Uterus (tissue), 4 donors: ENCODE measurements around the gene SLC22A15. TPM values are rescaled to one million over a fixed set of nuclear protein-coding genes. Genes with fewer than 3 reads are reported as not detected.

Experiments used
- DNase-seq, 2 donors: peaks; one replicate each; pipeline ENCODE4 v3.0.0-alpha.2; 2019 to 2020
- H3K27ac ChIP-seq, 2 donors: fragments of 200-600 bp; sonication (generic); 1 replicate in 1 of 2; 2 replicates in 1 of 2; pipeline ENCODE4 v1.5.1; 2016 to 2018
- H3K27me3 ChIP-seq, 2 donors: fragments of 200-600 bp; sonication (generic); one replicate each; pipeline ENCODE4 v1.5.1; 2018 to 2019; ENCODE audit warnings: control low read depth in 1 of 2
- H3K36me3 ChIP-seq, 2 donors: fragments of 200-600 bp; sonication (generic); one replicate each; pipeline ENCODE4 v1.5.1; 2019; ENCODE audit warnings: control low read depth in 1 of 2
- H3K4me1 ChIP-seq, 2 donors: fragments of 200-600 bp; sonication (generic); one replicate each; pipeline ENCODE4 v1.5.1; 2018 to 2019; ENCODE audit warnings: control low read depth in 1 of 2
- H3K4me3 ChIP-seq, 2 donors: fragments of 200-600 bp; sonication (generic); 1 replicate in 1 of 2; 2 replicates in 1 of 2; pipeline ENCODE4 v1.5.1; 2018 to 2019; ENCODE audit warnings: mild to moderate bottlenecking in 1 of 2
- H3K9me3 ChIP-seq, 2 donors: fragments of 200-600 bp; sonication (generic); one replicate each; pipeline ENCODE4 v1.5.1; 2019; ENCODE audit warnings: control low read depth in 1 of 2
- POLR2A ChIP-seq, 2 donors: fragments of 450-650 bp; IDR thresholded peaks; one replicate each; pipeline ENCODE4 v1.6.1; 2016; ENCODE audit warnings: antibody characterized with exemption in 2 of 2, mild to moderate bottlenecking in 1 of 2, moderate library complexity in 1 of 2
- intact Hi-C: fragments of 100-400 bp; cut with DNase I; formaldehyde crosslinking; loops from one replicate; pipeline ENCODE4 v1.15.1; 2023; ENCODE audit warnings: low total_unique reads
- total RNA-seq, 4 donors: library from RNA; depleted of rRNA in 3 of 4; stranded (reverse); fragments of >200 nt in 3 of 4; gene quantifications; one replicate each; pipeline versions ENCODE4 v1.1.0 to v1.2.4, GENCODE V29; 2014 to 2023
- TF ChIP-seq, protein P1 (sequence below), 4 experiments: fragments of 200-600 bp in 2 of 4; fragments of 450-650 bp in 2 of 4; sonication (generic) in 2 of 4; IDR thresholded peaks; one replicate each; pipeline ENCODE4 v1.5.1; 2016 to 2019; ENCODE audit warnings: antibody characterized with exemption in 4 of 4, mild to moderate bottlenecking in 2 of 4, moderate library complexity in 1 of 4
- donor health status: DM: yes; HTN: yes; CAD: no.

Gene SLC22A15
- total RNA-seq, 4 donors from 2014 or later, result 2.0 to 7.8 (median 3.8) TPM; not detected in 1

- intact Hi-C loops, result no loop called here
- Histone ChIP-seq H3K27ac (no peak overlapping the region), H3K36me3 (no peaks in the 10 kb centered on the region), H3K27me3 (no peaks in the 10 kb centered on the region), H3K4me3 (no peak overlapping the region), H3K4me1 (no peaks in the 10 kb centered on the region), H3K9me3 (no peaks in the 10 kb centered on the region)
- no peak for TF ChIP-seq POLR2A (IDR thresholded peaks at IDR 0.05)
- TF ChIP-seq, protein P1, sequence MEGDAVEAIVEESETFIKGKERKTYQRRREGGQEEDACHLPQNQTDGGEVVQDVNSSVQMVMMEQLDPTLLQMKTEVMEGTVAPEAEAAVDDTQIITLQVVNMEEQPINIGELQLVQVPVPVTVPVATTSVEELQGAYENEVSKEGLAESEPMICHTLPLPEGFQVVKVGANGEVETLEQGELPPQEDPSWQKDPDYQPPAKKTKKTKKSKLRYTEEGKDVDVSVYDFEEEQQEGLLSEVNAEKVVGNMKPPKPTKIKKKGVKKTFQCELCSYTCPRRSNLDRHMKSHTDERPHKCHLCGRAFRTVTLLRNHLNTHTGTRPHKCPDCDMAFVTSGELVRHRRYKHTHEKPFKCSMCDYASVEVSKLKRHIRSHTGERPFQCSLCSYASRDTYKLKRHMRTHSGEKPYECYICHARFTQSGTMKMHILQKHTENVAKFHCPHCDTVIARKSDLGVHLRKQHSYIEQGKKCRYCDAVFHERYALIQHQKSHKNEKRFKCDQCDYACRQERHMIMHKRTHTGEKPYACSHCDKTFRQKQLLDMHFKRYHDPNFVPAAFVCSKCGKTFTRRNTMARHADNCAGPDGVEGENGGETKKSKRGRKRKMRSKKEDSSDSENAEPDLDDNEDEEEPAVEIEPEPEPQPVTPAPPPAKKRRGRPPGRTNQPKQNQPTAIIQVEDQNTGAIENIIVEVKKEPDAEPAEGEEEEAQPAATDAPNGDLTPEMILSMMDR (IDR thresholded peaks at IDR 0.05), result peak in 3 of 4 experiments; percentile 11 to 39 (median 36)
- DNase-seq, result no peak
Observed at GRCh38 chr1:115980998-115981993, 5.0 kb downstream of the SLC22A15 start.

DNA sequence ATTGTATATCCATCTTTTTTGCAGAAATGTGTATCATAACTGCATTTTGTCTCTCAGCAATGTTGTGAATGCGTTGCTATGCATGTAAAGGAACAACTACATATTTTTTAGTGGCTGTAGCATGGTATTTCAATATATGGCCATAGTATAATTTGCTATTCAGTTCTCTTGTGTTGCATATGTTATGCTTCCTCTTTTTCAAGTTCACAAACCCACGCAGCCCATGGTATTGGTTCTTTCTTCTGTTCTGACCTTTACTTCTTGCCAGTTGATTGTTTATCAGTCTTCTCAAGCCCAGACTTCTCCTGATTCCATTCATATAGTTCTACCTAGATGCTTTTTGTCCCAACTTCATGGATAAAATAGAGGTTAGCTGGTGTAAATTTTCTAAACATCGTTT, 6.1 kb downstream of the SLC22A15 start:
- Histone ChIP-seq H3K4me3 (no peak overlapping the region), H3K36me3 (no peaks in the 10 kb centered on the region), H3K27me3 (no peaks in the 10 kb centered on the region), H3K27ac (no peak overlapping the region), H3K9me3 (no peaks in the 10 kb centered on the region), H3K4me1 (no peaks in the 10 kb centered on the region)
- no peak for DNase-seq
- intact Hi-C loops, result no loop called here
- TF ChIP-seq, protein P1 (IDR thresholded peaks at IDR 0.05), result no peak
- no peak for TF ChIP-seq POLR2A (IDR thresholded peaks at IDR 0.05)

GRCh38 chr1:115983584-115983983, 7.3 kb downstream of the SLC22A15 start:
- intact Hi-C loops, result no loop called here
- H3K4me3 ChIP-seq, result no peak overlapping the region
- H3K27ac ChIP-seq, result no peak overlapping the region
- no peaks in the 10 kb centered on the region for H3K36me3 ChIP-seq
- H3K27me3 ChIP-seq, result no peaks in the 10 kb centered on the region
- H3K4me1 ChIP-seq, result no peaks in the 10 kb centered on the region
- TF ChIP-seq, protein P1 (IDR thresholded peaks at IDR 0.05), result no peak
- no peak for TF ChIP-seq POLR2A (IDR thresholded peaks at IDR 0.05)
- no peaks in the 10 kb centered on the region for H3K9me3 ChIP-seq
- DNase-seq, result no peak

- DNase-seq, result no peak
- no peaks in the 10 kb centered on the region for H3K9me3 ChIP-seq
- H3K27me3 ChIP-seq, result no peaks in the 10 kb centered on the region
- intact Hi-C loops, result no loop called here
- H3K27ac ChIP-seq, result no peak overlapping the region
- no peak for TF ChIP-seq POLR2A (IDR thresholded peaks at IDR 0.05)
- TF ChIP-seq, protein P1 (IDR thresholded peaks at IDR 0.05), result no peak
- H3K36me3 ChIP-seq, result no peaks in the 10 kb centered on the region
- H3K4me1 ChIP-seq, result no peaks in the 10 kb centered on the region
- no peak overlapping the region for H3K4me3 ChIP-seq
Observed at GRCh38 chr1:115987623-115988022, 11.3 kb downstream of the SLC22A15 start.

GRCh38 chr1:115988953-115989352, 12.6 kb downstream of the SLC22A15 start:
- DNase-seq, result no peak
- no peak overlapping the region for H3K4me3 ChIP-seq
- H3K4me1 ChIP-seq, result no peaks in the 10 kb centered on the region
- intact Hi-C loops, result no loop called here
- H3K36me3 ChIP-seq, result no peaks in the 10 kb centered on the region
- H3K9me3 ChIP-seq, result no peaks in the 10 kb centered on the region
- no peaks in the 10 kb centered on the region for H3K27me3 ChIP-seq
- no peak overlapping the region for H3K27ac ChIP-seq
- TF ChIP-seq, protein P1 (IDR thresholded peaks at IDR 0.05), result no peak
- TF ChIP-seq POLR2A (IDR thresholded peaks at IDR 0.05), result no peak
